Neural cell (in vitro differentiated cells): ENCODE data around the gene KIF6. TPM values are rescaled to one million over a fixed set of nuclear protein-coding genes. Genes with fewer than 3 reads are reported as not detected.

ENCODE experiments used
- H2AFZ ChIP-seq: fragments of 200-600, 300-800 bp; sonication (generic), shearing (Covaris generic); 2 replicates; pipeline ENCODE4 v1.6.0; 2014; ENCODE audit warnings: low read depth, mild to moderate bottlenecking, antibody characterized with exemption, low read length, moderate library complexity
- H3F3A ChIP-seq: fragments of 200-600 bp; shearing (Covaris generic); 2 replicates; pipeline ENCODE4 v1.6.1; 2016; ENCODE audit warnings: mild to moderate bottlenecking, moderate library complexity, mixed read lengths, antibody characterized with exemption, low read length; ENCODE audit not compliant: insufficient read depth, poor library complexity, severe bottlenecking
- H3K27ac ChIP-seq: fragments of 200-600, 300-800 bp; sonication (generic), shearing (Covaris generic); 2 replicates; pipeline ENCODE4 v1.5.1; 2014; ENCODE audit warnings: mild to moderate bottlenecking, low read length, moderate library complexity
- H3K27me3 ChIP-seq: fragments of 300-800, 200-600 bp; sonication (generic), shearing (Covaris generic); 2 replicates; pipeline ENCODE4 v1.6.0; 2014; ENCODE audit warnings: mild to moderate bottlenecking, low read depth, low read length, moderate library complexity; ENCODE audit not compliant: insufficient read depth
- H3K36me3 ChIP-seq: fragments of 300-800, 200-600 bp; sonication (generic), shearing (Covaris generic); 2 replicates; pipeline ENCODE4 v1.5.1; 2014; ENCODE audit warnings: mild to moderate bottlenecking, antibody characterized with exemption, low read length, moderate library complexity; ENCODE audit not compliant: insufficient read depth
- H3K4me2 ChIP-seq: fragments of 300-800, 200-600 bp; sonication (generic), shearing (Covaris generic); 2 replicates; pipeline ENCODE4 v1.6.0; 2014; ENCODE audit warnings: mild to moderate bottlenecking, low read length
- H3K4me3 ChIP-seq: fragments of 300-800, 200-600 bp; sonication (generic), shearing (Covaris generic); 2 replicates; pipeline ENCODE4 v1.5.1; 2014; ENCODE audit warnings: mild to moderate bottlenecking, low read length, moderate library complexity
- H3K79me2 ChIP-seq: fragments of 200-600 bp; shearing (Covaris generic); replicated peaks from 2 replicates; pipeline ENCODE4 v1.6.0; 2014; ENCODE audit warnings: mild to moderate bottlenecking, low read length, moderate library complexity; ENCODE audit not compliant: insufficient read depth
- H3K9ac ChIP-seq: fragments of 300-800, 200-600 bp; sonication (generic), shearing (Covaris generic); 2 replicates; pipeline ENCODE4 v1.6.1; 2016; ENCODE audit warnings: mild to moderate bottlenecking, low read length, mixed read lengths
- H3K9me2 ChIP-seq: fragments of 200-600 bp; shearing (Covaris generic); 2 replicates; pipeline ENCODE4 v1.6.1; 2016; ENCODE audit warnings: mild to moderate bottlenecking, low read length, mixed read lengths; ENCODE audit not compliant: insufficient read depth
- H3K9me3 ChIP-seq: fragments of 200-600, 300-800 bp; sonication (generic), shearing (Covaris generic); 2 replicates; pipeline ENCODE4 v1.6.1; 2016; ENCODE audit warnings: mild to moderate bottlenecking, mixed run types, low read length, moderate library complexity, mixed read lengths
- H4K20me1 ChIP-seq: fragments of 200-600 bp; shearing (Covaris generic); 2 replicates; pipeline ENCODE4 v1.6.1; 2016; ENCODE audit warnings: mild to moderate bottlenecking, mixed run types; ENCODE audit not compliant: insufficient read depth
- CTCF ChIP-seq: fragments of 450-650 bp; IDR thresholded peaks from 2 replicates; pipeline ENCODE4 v1.5.1; 2014; ENCODE audit warnings: antibody characterized with exemption, mild to moderate bottlenecking, moderate library complexity; ENCODE audit not compliant: poor library complexity, severe bottlenecking
- EP300 ChIP-seq: fragments of 450-650 bp; conservative IDR thresholded peaks from 2 replicates; pipeline ENCODE4 v1.6.1; 2014; ENCODE audit warnings: antibody characterized with exemption, mild to moderate bottlenecking, moderate library complexity; ENCODE audit not compliant: poor library complexity, severe bottlenecking
- EZH2 ChIP-seq: fragments of 200-600, 300-800 bp; shearing (Covaris generic), sonication (generic); IDR thresholded peaks from 2 replicates; pipeline ENCODE4 v1.6.1; 2014; ENCODE audit warnings: antibody characterized with exemption, low read length, borderline replicate concordance, mild to moderate bottlenecking; ENCODE audit not compliant: insufficient read depth, poor library complexity, severe bottlenecking
- MXI1 ChIP-seq: fragments of 450-650 bp; conservative IDR thresholded peaks from 2 replicates; pipeline ENCODE4 v1.6.1; 2014; ENCODE audit warnings: antibody characterized with exemption, mild to moderate bottlenecking; ENCODE audit not compliant: poor library complexity, severe bottlenecking
- POLR2AphosphoS5 ChIP-seq: IDR thresholded peaks from 2 replicates; pipeline ENCODE4 v1.6.1; 2012
- RAD21 ChIP-seq: fragments of 450-650 bp; conservative IDR thresholded peaks from 2 replicates; pipeline ENCODE4 v1.6.1; 2014; ENCODE audit warnings: antibody characterized with exemption, mild to moderate bottlenecking, moderate library complexity
- REST ChIP-seq: IDR thresholded peaks from 2 replicates; pipeline ENCODE4 v1.6.1; 2012; ENCODE audit warnings: borderline replicate concordance
- SMC3 ChIP-seq: fragments of 450-650 bp; conservative IDR thresholded peaks from 2 replicates; pipeline ENCODE4 v1.6.1; 2014; ENCODE audit warnings: antibody characterized with exemption, mild to moderate bottlenecking, moderate library complexity; ENCODE audit not compliant: poor library complexity
- TAF1 ChIP-seq: IDR thresholded peaks from 2 replicates; pipeline ENCODE4 v1.6.1; 2012; ENCODE audit warnings: low read depth
- polyA plus RNA-seq: library from polyadenylated mRNA; depleted of rRNA; stranded (reverse); fragments of >200 nt; gene quantifications from 2 replicates; pipeline ENCODE4 v1.2.3, GENCODE V29; 2014

The KIF6 gene
- polyA plus RNA-seq, 1 donor from 2014 or later = 2.1 TPM

DNA sequence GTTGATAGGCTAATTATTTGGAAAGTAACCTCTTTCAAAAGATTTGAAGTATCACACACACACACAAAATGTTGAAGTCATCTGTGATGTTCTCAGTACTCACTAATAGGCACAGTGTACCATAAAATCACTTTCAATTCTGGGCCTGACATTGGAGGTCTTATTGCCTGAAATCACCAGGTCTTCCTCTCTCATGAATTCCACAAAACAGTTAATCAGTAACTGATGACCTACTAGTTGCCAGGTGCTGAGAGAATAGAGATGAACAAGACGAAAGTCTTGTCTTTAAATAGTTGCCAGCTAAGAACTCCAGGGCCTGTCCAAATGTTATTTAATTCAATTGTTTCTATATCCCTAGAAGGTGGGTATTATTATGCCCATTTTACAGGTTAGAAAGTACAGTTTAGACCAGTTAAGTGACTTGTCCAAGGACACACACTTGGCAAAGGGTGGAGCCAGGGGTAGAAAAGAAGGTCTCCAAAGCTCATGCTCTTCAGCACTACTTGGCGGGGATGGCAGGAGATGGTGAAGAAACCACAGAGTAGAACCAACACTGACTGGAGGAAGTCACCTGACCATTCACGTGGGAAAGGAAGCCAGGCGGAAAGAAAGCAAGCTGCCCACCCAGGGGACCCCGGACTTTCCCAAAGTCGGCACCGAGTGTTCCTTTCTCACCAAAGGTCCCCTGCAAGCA, 116.4 kb downstream of the KIF6 start:
- H3K9ac ChIP-seq = no peak overlapping the region
- no peaks in the 10 kb centered on the region for H3K27me3 ChIP-seq

More for the DNA sequence above, 116.4 kb downstream of the KIF6 start:
- no peaks in the 10 kb centered on the region for H3K9me2 ChIP-seq
- no peak overlapping the region for H3K4me3 ChIP-seq
- H4K20me1 ChIP-seq = no peaks in the 10 kb centered on the region
- H3K4me2 ChIP-seq = no peak overlapping the region
- no peak overlapping the region for H2AFZ ChIP-seq
- no peaks in the 10 kb centered on the region for H3F3A ChIP-seq
- no peaks in the 10 kb centered on the region for H3K36me3 ChIP-seq
- no peaks in the 10 kb centered on the region for H3K79me2 ChIP-seq
- no peak overlapping the region for H3K27ac ChIP-seq
- no peaks in the 10 kb centered on the region for H3K9me3 ChIP-seq
- TF ChIP-seq MXI1 (no peak), RAD21 (no peak), SMC3 (no peak), REST (no peak), EP300 (no peak), CTCF (no peak), POLR2AphosphoS5 (no peak), TAF1 (no peak), EZH2 (no peak)
